Airway epithelial cell (primary cell): ENCODE data around the gene JPT1. TPM values are rescaled to one million over a fixed set of nuclear protein-coding genes. Genes with fewer than 3 reads are reported as not detected.

ENCODE experiments used
- total RNA-seq: library from RNA; depleted of rRNA; stranded (reverse); fragments of >200 nt; gene quantifications from 2 replicates; pipeline ENCODE4 v1.2.3, GENCODE V29; 2015

Gene JPT1
- total RNA-seq = 434 and 467 TPM in 2 replicates

GRCh38 chr17:75154195-75155106 lies at the start of gene JPT1:
JPT1 (minus strand) TSS chr17:75154512; CDS start chr17:75154397, 115 bp downstream.

GRCh38 chr17:75182569-75183436 lies 28.5 kb upstream of the JPT1 start, which contains the start of gene SUMO2:
SUMO2 (minus strand) TSS chr17:75182959; CDS start chr17:75182834, 125 bp downstream.

GRCh38 chr17:75131278-75132017 lies 22.9 kb downstream of the JPT1 start, which contains the start of gene NT5C:
NT5C (minus strand) TSS chr17:75131742; CDS start chr17:75131707, 35 bp downstream.

GRCh38 chr17:75109407-75110233 lies 44.7 kb downstream of the JPT1 start, which contains the start of gene ARMC7:
ARMC7 (plus strand) TSS chr17:75109969; CDS start chr17:75110289, 320 bp downstream.

GRCh38 chr17:75087558-75088453 lies 66.5 kb downstream of the JPT1 start, which contains the start of gene SLC16A5:
SLC16A5 (plus strand) TSS chr17:75087954; CDS start chr17:75093637, 5,683 bp downstream.

Other genes with a start within 250 kb of the JPT1 start
- gene USH1G, start 231.3 kb downstream of the JPT1 start, total RNA-seq = 5.2 and 5.6 TPM in 2 replicates
- 0.42 and 0.79 TPM in 2 replicates for gene OTOP2, start 230.2 kb downstream of the JPT1 start, total RNA-seq
- 0.14 and 0.56 TPM in 2 replicates for gene OTOP3, start 218.6 kb downstream of the JPT1 start, total RNA-seq
- gene HID1, start 181.8 kb downstream of the JPT1 start, total RNA-seq = 3.8 and 9.2 TPM in 2 replicates
- gene CDR2L, start 166.9 kb downstream of the JPT1 start, total RNA-seq = 19.4 and 27.5 TPM in 2 replicates
- 80.0 and 116 TPM in 2 replicates for gene MRPL58, start 141.8 kb downstream of the JPT1 start, total RNA-seq
- gene ATP5PD, start 107.5 kb downstream of the JPT1 start, total RNA-seq = 301 and 458 TPM in 2 replicates
- gene KCTD2, start 107.3 kb downstream of the JPT1 start, total RNA-seq = 11.7 and 13.5 TPM in 2 replicates
- gene SLC16A5, start 66.6 kb downstream of the JPT1 start, total RNA-seq = 8.5 and 13.2 TPM in 2 replicates
- gene ARMC7, start 44.5 kb downstream of the JPT1 start, total RNA-seq = 4.4 and 4.6 TPM in 2 replicates
- 93.8 and 111 TPM in 2 replicates for gene NT5C, start 22.8 kb downstream of the JPT1 start, total RNA-seq
- 107 TPM in 2 replicates for gene SUMO2, start 28.4 kb upstream of the JPT1 start, total RNA-seq
- gene NUP85, start 51.2 kb upstream of the JPT1 start, total RNA-seq = 19.4 and 37.3 TPM in 2 replicates
- 14.4 and 21.2 TPM in 2 replicates for gene GGA3, start 107.1 kb upstream of the JPT1 start, total RNA-seq
- 72.1 and 75.1 TPM in 2 replicates for gene MRPS7, start 107.4 kb upstream of the JPT1 start, total RNA-seq
- 23.2 and 32.6 TPM in 2 replicates for gene MIF4GD, start 116.7 kb upstream of the JPT1 start, total RNA-seq
- gene SLC25A19, start 134.9 kb upstream of the JPT1 start, total RNA-seq = 10.1 and 12.5 TPM in 2 replicates